Measurements from ENCODE around the gene MYO18B.

- TF ChIP-seq EZH2 (IDR thresholded peaks at IDR 0.05; ENCODE audit: low read depth, low read length, severe bottlenecking) (no peak), POLR2A (IDR thresholded peaks at IDR 0.05; ENCODE audit: control extremely low read depth in 1 of 2, low read depth in 2 of 2, low read length in 2 of 2) (no peak), SP2 (IDR thresholded peaks at IDR 0.05; ENCODE audit: low read length) (no peak), SUZ12 (IDR thresholded peaks at IDR 0.05; ENCODE audit: low read length) (no peak), ATF3 (IDR thresholded peaks at IDR 0.05; ENCODE audit: insufficient read depth, low read depth, low read length) (no peak), HDAC6 (IDR thresholded peaks at IDR 0.05; ENCODE audit: low read depth, low read length) (no peak), EP300 (IDR thresholded peaks at IDR 0.05; ENCODE audit: borderline replicate concordance in 1 of 2, low read depth in 2 of 2, low read length in 2 of 2) (no peak), HDAC2 (IDR thresholded peaks at IDR 0.05; ENCODE audit: borderline replicate concordance in 1 of 2, low read depth in 2 of 2, low read length in 2 of 2) (no peak)
Observed at GRCh38 chr22:26027341-26027740, 285.4 kb downstream of the MYO18B start.
